Measurements from ENCODE around the gene ZFP90.
"Not testable (repeated sequence)": the region's sequence is repeated elsewhere in the genome, so short reads cannot be mapped to it uniquely, and the experiment has no call there.

The ZFP90 gene

DNA sequence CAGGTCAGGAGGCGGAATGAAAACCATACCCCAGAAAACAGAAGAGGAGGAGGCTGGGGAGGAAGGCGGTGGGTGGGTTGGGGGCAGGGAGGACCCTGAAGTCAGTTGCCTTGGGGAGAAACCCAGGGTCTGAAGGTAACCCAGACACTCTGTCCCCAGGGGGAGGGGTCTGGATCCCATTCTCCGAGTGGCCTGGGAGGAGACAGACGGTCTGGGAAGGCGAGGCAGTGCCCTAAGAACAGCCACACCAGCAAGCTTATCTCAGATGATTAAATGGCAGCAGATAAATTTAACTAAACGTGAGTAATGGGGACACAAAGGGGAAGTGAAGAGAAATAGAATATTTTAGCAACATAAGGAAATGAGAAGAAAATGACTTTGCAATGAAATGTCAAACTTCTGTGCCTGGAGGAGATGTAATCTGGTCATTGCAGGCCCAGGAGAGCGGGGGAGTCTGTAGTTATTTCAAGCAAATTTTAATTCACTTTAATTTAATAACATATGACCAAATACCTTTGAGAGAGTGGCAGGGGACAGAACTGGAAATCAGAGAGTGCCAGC lies 21.4 kb upstream of the ZFP90 start:
- no peak for DNase-seq (ENCODE audit: low read depth in 2 of 2)

DNA sequence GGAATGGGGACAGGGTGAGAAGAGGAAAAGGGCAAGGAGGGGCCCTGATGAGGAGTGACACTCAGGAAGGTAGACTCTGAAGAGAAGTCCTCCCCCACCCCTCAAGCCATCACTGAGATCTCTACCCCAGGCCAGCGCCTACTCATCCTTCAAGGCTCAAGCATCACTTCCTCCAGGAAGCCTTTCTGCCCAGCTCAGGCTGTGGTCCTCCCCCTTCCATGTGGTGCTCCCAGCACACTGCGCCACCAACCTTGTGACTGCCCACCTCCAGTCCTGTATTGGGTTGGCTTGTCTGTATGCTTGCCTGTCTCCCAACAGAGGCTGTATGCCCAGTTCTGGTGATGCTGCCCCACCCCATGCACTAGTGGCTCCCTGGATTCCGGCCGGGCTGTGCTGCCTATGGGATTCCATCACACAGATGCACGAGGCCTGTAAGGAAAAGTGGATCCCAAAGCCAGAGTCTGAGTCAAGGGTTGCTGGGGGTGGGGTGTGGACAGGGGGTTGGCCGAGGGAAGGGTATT lies 19.8 kb upstream of the ZFP90 start:
- DNase-seq (ENCODE audit: low read depth in 2 of 2) = no peak

DNA sequence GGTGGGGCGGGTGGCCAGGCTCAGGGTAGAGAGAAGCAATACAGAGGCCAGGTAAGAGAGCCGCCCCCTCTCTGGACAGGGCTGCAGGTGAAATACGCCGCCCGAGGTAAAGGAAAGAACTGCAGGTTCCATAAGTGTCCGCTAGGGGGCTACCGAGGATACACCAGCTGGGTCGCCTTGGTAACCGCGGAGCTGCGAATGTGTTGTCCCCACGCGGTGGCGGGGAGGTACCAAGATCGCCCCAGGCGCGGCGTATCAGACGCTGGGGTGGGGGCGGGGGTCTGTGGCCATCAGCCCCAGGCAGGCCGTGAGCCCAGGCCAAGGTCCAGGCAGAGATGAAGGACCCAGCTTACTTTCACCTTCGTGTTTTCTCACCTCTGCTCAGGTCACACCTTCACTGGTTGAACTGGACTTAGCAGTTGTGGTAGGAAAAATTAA lies 18.4 kb upstream of the ZFP90 start:
- peak; percentile 58 to 74 for DNase-seq (ENCODE audit: low read depth in 2 of 2)

DNA sequence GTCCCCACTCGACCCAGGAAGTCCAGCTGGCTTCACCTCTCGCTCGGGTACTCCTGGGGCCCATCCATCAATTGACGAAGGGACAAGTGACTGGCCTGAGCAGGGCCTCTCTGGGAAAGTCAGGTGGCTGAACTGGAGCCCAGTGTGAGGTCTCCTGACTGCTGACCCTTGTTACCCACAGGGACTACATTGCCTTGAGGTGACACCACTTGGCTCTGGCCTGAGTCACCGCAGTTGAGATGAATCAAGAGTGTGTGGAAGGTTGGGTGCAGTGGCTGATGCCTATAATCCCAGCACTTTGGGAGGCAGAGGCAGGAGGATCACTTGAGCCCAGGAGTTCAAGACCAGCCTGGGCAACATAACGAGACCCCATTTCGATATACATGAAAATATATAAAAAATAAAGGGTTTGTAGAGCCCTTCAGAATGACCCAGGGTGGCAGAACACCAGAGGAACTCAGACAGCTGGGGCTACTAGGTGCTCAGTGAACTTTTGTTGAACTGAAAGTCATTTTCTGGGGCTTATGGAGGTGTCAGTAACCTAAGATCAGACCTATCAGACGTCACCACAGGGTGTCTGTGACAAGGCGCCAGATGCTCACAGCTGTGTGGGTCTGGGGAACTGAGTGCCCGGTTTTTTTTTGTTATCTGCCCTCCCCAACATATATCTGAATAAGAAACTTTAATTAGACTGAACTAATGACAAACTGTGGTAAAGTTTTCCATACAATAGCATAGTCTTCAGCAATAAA lies 14.8 kb upstream of the ZFP90 start:
- DNase-seq (ENCODE audit: low read depth in 2 of 2) = no peak

DNA sequence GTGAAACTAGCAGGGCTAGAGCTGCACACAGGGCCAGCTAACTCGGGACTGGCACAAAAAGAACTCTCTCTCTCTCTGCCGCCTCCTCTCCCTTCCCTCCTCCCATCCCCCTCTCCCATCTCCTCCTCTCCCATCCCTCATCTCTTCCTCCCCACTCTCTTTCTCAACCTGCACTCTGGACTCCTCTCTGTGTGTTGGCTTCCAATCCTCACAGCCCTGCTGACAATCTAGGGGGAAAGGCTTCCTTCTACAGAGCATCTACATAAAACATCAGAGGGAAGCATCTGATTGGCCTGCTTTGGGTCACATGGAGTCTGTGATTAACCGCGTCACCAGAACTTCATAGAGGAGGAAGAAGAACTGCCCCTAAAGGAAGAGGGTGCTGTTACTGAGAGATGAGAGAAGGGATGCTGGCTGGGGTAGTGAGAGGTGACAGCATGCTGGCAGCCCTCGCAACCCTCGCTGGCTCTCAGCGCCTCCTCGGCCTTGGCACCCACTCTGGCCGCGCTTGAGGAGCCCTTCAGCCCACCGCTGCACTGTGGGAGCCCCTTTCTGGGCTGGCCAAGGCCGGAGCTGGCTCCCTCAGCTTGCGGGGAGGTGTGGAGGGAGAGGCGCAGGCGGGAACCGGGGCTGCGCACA lies 12.8 kb upstream of the ZFP90 start:
- no peak for DNase-seq (ENCODE audit: low read depth in 2 of 2)

DNA sequence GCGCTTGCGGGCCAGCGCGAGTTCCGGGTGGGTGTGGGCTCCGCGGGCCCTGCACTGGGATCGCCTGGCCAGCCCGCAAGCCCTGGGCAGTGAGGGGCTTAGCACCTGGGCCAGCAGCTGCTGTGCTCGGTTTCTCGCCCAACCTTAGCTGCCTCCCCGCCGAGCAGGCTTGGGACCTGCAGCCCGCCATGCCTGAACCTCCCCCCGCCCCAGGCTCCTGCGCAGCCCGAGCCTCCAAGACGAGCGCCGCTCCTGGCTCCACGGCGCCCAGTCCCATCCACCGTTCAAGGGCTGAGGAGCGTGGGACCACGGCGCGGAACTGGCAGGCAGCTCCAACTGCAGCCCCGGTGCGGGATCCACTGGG lies 12.3 kb upstream of the ZFP90 start:
- DNase-seq (ENCODE audit: low read depth in 2 of 2) = no peak

DNA sequence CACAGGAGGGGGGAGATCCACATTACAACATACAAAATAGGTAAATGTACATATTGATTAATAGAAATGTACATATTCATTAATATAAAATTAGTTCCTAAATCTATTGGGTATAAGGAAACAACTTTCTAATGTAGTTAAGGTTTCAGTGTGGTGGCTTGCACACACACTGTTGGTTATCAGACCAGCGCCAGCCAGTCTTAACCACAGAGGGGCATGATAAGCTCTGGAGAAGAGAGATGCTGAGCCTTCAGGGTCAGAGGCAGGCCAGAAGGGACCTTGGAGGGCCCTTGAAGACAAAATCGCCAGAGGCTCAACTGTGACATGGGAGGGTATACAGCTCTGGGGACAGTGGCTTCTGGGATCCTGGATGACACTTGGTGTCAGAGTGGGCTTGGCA lies 10.9 kb upstream of the ZFP90 start:
- no peak for DNase-seq (ENCODE audit: low read depth in 2 of 2)

DNA sequence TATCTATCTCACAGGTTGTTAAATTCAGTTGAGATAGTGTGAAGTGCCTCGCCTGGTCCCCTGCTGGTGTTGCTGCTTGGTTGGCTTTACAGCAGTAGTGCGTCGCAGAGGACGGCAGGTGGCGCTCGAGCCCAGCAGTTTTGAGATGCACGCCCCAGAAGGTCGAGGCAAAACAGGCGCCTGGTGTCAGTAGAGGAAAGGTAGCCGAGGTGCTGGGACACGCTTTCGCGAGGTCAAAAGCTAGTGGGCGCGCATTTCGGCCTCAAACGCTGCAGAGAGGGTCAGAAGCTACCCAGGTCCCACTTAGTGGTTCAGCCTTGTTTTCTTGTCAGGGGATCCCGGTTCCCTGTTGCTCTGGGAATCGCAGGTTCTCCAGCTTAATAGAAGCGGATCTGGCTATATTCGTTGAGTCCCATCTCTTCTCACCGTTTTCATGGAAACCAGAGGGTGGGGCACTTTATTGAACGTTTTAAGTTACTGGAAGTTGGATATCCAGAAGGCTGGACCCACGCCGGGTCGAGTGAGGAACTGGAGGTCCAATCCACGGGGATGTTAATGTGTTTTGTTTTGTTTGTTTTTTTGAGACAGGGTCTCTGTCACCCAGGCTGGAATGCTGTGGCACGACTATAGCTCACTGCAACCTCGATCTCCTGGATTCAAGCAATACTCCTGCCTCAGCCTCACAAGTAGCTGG lies 10.3 kb upstream of the ZFP90 start:
- peak; percentile 69 to 80 for DNase-seq (ENCODE audit: low read depth in 2 of 2)

DNA sequence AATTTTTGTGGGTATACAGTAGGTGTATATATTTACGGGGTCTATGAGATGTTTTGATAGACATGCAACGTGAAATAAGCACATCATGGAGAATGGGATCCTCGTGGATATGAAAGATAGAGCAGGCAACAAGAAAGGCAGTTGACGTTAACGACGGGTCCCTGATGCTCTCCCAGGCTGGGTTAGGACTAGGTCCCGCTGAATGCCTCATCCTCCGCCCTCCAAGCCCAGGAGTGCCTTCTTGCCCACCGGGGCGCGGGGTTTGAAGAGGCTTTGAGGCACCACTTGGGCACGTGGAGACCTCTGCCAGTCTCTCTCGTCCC lies 9.5 kb upstream of the ZFP90 start:
- DNase-seq (ENCODE audit: low read depth in 2 of 2) = no peak

DNA sequence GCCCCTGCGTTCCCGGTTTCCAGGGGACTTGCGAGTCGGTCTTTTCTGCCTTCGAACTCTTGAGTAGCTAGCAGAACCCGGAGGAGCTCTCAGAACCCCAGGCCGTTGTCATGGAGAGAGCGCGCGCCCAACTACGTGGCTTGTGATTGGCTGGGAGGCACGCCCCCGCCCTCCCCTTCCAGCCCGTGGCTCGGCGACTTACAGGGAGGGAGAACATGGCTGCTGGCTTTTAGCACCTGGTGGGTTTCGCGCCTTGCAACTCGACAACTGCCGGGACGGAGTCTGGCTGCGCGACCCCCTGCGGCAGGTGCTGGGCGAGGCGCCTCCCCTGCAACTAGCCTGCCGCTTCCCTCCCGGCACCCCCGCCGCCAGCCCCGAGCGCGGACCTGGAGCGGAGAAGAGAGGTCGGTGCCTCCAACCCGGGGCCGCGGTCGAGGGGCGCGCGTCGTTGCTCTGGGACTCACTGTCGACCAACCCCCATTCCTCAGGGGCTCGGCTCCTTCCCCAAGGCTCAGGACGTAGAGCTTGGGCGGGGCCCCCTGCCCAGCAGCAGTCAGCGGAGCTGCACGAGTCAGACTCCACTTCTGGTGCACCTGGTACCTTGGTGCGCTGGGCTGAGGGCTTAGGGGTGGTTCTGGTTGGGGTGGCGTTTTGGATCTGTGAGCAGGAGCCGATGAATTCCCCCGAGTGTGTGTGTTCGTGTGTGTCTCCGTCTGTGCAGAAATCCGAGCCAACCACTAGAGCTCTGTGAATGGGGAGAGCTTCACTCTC lies 9.0 kb upstream of the ZFP90 start:
- peak; percentile 79 to 85 for DNase-seq (ENCODE audit: low read depth in 2 of 2)

DNA sequence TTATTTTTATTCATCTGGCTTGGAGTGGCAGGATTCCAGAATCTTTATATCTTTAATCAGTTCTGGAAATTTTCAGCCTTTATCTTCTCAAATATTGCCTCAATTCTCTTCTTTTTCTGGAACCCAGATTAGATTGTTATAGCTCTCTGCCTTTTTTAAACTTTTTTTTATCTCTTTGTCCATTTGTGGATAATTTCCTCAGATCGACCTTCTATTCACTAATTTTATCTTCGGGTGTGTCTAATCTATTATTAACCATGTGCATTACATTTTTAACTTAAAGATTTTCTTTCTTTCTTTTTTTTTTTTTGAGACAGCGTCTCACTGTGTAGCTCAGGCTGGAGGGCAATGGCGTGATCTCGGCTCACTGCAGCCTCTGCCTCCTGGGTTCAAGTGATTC lies 5.2 kb upstream of the ZFP90 start:
- no peak for DNase-seq (ENCODE audit: low read depth in 2 of 2)

DNA sequence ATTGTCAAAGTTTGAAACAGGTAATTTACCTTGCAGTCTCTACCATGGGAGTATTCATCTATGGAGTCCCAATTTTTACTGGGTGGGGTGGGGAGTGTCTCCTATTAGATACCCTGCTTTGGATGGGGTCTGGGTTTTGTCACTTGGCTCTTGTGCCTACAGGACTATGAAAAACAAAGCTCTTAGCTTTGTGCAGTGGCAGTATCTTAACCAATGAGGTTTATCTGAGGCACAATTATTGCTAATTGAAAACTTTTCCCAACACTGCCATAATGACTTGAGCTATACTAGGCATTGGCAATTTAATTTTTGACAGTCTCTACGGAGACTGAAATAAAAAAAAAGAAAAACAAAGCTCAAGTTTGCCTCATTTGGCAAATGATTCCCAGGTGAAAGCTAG lies 3.8 kb upstream of the ZFP90 start:
- no peak for DNase-seq (ENCODE audit: low read depth in 2 of 2)

DNA sequence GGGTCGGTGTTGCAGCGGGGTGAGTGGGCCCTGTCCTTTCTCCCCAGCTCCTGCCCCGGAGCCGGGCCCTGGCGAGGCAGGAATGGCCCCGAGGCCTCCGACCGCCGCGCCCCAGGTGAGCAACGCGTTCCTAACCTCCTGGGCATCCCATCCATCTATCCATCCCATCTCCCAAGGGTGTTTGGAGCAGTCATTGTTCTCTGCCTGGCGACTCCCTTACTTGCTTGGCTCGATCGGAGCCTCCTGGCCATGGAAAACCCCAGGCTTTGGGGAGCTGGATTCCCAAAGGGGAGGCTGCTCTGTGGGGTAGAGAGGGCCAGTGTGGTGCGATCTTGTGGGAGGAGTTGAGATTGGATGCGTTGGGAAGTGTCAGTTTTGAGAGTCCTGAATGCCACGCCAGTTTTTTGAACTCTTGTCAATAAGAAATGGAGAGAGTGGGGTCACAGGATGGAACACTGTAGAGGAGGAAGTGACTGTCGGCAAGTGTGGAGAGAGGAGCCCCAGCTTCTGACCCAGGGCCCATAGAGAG lies 684 bp downstream of the ZFP90 start:
- DNase-seq (ENCODE audit: low read depth in 2 of 2) = no peak

DNA sequence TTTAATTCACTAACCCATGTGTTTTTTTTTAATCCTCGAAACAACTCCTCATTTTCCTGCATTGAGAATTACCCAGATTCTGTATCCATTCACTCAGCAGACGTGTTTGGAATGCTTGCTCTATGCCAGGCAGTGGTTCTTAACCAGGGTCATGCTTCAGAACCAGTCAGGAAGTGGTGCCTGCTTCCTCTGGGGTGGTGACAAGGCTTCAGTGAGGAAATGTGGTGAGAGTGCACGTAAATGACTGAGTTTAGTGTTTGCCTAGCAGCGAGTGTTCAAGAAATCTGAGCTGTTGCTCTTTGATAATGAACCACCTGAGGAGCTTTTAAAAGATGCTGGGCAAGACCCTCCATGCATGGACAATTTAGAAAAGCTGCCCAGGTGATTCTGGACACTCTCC lies 9.9 kb downstream of the ZFP90 start:
- DNase-seq (ENCODE audit: low read depth in 2 of 2) = no peak

DNA sequence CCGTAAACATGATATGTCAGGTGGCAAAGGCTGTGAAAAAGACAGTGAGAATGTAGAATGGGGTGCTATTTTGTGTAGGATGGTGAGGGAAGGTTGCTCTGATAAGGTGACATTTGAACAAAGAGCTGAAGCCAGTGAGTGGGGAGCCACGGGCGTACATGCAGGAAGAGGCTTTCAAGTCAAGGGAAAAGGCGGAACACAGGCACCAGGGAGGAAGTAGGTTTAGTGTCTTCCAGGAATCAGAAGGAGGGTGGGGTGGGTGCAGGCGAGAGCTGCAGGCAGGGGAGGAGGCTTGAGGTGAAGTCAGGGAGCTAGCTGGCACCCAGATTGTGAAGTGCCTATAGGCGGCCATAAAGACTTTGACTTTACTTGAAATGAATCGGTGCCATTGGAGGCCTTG lies 14.1 kb downstream of the ZFP90 start:
- no peak for DNase-seq (ENCODE audit: low read depth in 2 of 2)

DNA sequence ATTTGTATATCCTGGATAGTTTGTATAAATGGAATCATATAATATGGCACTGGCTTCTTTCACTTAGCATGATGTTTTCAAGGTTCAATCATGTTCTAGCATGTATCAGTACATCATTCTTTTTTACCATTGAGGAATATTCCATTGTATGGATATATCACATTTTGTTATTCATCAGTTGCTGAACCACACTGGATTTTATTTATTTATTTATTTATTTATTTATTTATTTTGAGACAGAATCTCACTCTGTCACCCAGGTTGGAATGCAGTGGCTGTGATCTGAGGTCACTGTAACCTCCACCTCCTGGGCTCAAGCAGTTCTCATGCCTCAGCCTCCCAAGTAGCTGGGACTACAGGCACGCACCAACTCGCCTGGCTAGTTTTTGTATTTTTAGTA lies 21.2 kb downstream of the ZFP90 start:
- DNase-seq (ENCODE audit: low read depth in 2 of 2) = not testable (repeated sequence)

DNA sequence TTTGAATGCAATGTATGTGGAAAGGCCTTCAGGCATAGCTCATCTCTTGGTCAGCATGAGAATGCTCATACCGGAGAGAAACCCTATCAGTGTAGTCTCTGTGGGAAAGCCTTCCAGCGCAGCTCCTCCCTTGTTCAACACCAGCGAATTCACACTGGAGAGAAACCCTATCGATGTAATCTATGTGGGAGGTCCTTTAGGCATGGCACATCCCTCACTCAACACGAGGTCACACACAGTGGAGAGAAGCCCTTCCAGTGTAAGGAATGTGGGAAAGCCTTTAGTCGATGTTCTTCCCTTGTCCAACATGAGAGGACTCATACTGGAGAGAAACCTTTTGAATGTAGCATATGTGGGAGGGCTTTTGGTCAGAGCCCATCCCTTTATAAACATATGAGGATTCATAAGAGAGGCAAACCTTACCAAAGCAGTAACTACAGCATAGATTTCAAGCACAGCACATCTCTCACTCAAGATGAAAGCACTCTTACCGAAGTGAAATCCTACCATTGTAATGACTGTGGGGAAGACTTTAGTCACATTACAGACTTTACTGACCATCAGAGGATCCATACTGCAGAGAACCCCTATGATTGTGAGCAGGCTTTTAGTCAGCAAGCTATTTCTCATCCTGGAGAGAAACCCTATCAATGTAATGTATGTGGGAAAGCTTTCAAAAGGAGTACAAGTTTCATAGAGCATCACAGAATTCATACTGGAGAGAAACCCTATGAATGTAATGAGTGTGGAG lies 24.7 kb downstream of the ZFP90 start:
- no peak for DNase-seq (ENCODE audit: low read depth in 2 of 2)

DNA sequence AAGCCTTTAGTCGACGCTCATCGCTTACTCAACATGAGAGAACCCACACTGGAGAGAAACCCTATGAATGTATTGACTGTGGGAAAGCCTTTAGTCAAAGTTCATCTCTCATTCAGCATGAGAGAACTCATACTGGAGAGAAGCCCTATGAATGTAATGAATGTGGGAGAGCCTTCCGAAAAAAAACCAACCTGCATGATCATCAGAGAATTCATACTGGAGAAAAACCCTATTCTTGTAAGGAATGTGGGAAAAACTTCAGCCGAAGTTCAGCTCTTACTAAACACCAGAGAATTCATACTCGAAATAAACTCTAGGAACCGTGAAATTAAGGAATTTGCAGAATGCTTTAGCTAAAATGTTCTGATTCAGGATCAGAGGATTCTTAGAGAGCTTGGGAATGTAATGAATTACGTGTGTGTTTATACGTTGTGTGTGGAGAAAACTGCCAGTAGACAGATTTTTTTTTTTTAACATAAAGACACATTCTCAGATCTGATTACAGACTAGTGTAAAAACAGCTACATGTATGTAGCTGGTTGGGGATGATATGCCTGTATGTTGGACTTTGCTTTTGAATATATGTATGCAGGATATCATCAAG lies 25.4 kb downstream of the ZFP90 start:
- DNase-seq (ENCODE audit: low read depth in 2 of 2) = no peak

DNA sequence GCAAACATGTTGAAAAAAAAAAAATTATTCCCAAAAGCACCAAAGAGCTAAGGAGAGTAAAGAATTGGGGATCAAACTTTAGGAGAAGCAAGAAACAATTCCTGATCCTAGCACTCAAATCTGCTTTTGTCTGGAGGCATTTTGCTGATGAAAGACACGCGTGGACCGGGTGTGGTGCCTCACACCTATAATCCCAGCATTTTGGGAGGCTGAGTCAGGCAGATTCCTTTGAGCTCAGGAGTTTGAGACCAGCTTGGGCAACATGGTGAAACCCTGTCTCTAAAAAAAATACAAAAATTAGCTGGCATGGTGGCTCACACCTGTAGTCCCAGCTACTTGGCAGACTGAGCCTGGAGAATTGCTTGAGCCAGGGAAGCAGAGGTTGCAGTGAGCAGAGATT lies 35.4 kb downstream of the ZFP90 start:
- DNase-seq (ENCODE audit: low read depth in 2 of 2) = no peak

DNA sequence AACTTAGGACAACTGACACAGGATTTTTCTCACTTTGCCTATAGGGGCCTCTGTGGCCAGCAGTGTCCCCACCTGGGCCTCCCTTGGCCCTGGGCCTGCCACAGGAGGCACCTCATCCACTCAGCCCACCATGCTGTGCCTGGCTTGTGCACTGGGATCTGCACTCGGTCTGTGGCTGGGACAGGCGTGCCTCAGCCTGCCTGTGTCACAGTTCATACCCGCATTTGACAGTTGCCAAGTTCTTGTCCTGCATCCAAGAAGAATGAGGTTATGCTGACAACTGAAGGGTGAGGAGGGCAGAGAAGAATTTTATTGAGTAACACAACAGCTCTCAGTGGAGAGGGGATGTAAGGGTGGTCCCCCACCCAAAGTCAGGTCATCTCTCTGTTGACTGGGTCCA lies 36.0 kb downstream of the ZFP90 start:
- DNase-seq (ENCODE audit: low read depth in 2 of 2) = no peak

All from stimulated activated CD8-positive, alpha-beta memory T cell treated with anti-CD3 and anti-CD28 coated beads, Interleukin-15, amount 100 ng/mL, for 4 hours (primary cell).